CD4-positive, alpha-beta T cell treated with Interleukin-1 beta for 1 hour (primary cell): ENCODE data around the gene VCL.
A peak's percentile ranks its signal among the peaks of the same experiment; 100 is the strongest.
"Not testable (repeated sequence)": the region's sequence is repeated elsewhere in the genome, so short reads cannot be mapped to it uniquely, and the experiment has no call there.

Source experiments
- DNase-seq, 2 donors: peaks; one replicate each; pipeline ENCODE4 v3.0.0-alpha.2; 2020 to 2022

VCL gene

GRCh38 chr10:73973427-73973826 lies 24.5 kb upstream of the VCL start:
- DNase-seq = no peak

- peak in 1 of 2 donors; percentile 35 for DNase-seq
These were observed 23.5 kb upstream of the VCL start for GRCh38 chr10:73974309-73974946.

GRCh38 chr10:73975388-73975787 lies 22.5 kb upstream of the VCL start:
- DNase-seq = no peak

- no peak for DNase-seq
These were observed 18.6 kb upstream of the VCL start for GRCh38 chr10:73979141-73979808.

GRCh38 chr10:73979809-73980433 lies 18.0 kb upstream of the VCL start:
- DNase-seq = no peak

GRCh38 chr10:73981812-73982211 lies 16.1 kb upstream of the VCL start:
- no peak for DNase-seq

- no peak for DNase-seq
These were observed 14.5 kb upstream of the VCL start for GRCh38 chr10:73983096-73984047.

- no peak for DNase-seq
These were observed 8.2 kb upstream of the VCL start for GRCh38 chr10:73989594-73990150.

GRCh38 chr10:73991203-73991883 lies 6.6 kb upstream of the VCL start:
- no peak for DNase-seq

- peak; percentile 85 to 86 for DNase-seq
These were observed 6.1 kb upstream of the VCL start for GRCh38 chr10:73991884-73992245.

GRCh38 chr10:73992899-73993788 lies 4.8 kb upstream of the VCL start:
- DNase-seq = no peak

GRCh38 chr10:73995035-73995358 lies 2.9 kb upstream of the VCL start:
- DNase-seq = no peak

- peak in 1 of 2 donors; percentile 65 for DNase-seq
These were observed 492 bp upstream of the VCL start for GRCh38 chr10:73997461-73997786.

- no peak for DNase-seq
These were observed 660 bp downstream of the VCL start for GRCh38 chr10:73998623-73998928.

GRCh38 chr10:73998929-73999691 lies 1.2 kb downstream of the VCL start:
- peak in 1 of 2 donors; percentile 31 for DNase-seq

- no peak for DNase-seq
These were observed 1.8 kb downstream of the VCL start for GRCh38 chr10:73999703-74000102.

GRCh38 chr10:74000244-74000643 lies 2.3 kb downstream of the VCL start:
- DNase-seq = not testable (repeated sequence)

- no peak for DNase-seq
These were observed 3.2 kb downstream of the VCL start for GRCh38 chr10:74000892-74001669.

GRCh38 chr10:74006269-74006668 lies 8.4 kb downstream of the VCL start:
- DNase-seq = no peak

GRCh38 chr10:74008212-74008731 lies 10.4 kb downstream of the VCL start:
- DNase-seq = no peak
